Urothelium cell line (cell line): ENCODE measurements around the gene ARID1B.

ENCODE experiments used
- DNase-seq: peaks from one replicate; pipeline ENCODE4 v3.0.0; 2011; ENCODE audit warnings: low spot score, mixed read lengths
- FAIRE-seq: peaks from 2 replicates; lab custom pipeline; 2011; peaks lifted over from hg19 to GRCh38; lab: Jason Lieb, UNC

The ARID1B gene

DNA sequence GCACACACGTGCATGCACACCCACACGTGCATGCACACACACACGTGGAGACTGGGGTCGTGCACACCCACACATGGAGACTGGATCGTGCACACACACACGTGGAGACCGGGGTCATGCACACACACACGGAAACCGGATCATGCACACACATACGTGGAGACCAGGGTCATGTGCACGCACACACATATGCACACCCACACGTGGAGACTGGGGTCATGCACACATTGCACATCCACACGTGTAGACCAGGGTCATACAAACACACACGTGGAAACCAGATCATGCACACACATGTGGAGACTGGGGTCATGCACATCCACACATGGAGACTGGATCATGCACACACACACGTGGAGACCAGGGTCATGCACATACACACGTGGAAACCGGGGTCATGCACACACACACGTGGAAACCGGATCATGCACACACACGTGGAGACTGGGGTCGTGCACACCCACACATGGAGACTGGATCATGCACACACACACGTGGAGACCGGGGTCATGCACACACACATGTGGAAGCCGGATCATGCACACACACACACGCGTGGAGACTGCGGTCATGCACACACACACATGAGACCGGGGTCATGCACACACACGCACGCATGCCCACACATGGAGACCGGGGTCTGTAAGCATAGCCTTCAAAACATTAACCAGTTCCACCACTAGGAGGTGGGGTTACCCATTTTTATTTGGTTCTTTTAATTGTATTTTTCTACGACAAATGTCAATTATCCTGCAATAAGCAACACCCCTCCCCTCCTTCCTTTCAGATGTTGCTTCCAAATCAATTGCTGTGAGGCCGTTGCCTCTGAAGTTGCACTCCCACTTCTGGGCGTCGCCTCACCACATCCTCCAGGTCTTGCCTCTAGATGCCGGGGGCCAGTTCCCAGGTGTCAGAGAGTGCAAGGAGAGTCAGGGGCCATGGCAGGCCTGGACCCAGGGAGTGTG, 450.3 kb downstream of the ARID1B start:
- DNase-seq (no peak), FAIRE-seq (peak; percentile 86)

- DNase-seq (no peak), FAIRE-seq (no peak)
Observed at GRCh38 chr6:157228426-157229131, 451.4 kb downstream of the ARID1B start.

GRCh38 chr6:157229132-157229618, 452.0 kb downstream of the ARID1B start:
- DNase-seq (no peak), FAIRE-seq (no peak)

DNA sequence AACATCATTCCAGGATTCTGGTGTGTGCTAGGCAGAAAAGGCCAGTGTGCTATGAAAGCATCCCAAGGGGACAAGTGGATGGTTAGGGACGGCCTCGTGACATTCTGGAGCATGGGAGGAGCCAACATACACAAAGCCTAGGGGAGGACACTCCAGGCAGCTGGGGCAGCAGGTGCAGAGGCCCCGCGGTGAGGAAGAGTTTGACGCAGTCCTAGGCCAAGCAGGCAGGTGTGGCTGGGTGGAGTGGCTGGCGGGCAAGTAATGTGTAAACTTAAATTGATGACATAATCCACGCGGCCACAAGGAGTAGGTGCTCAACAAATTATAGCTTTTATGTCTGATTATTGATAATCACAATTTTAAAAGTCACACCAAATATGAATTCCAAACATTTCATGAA, 452.5 kb downstream of the ARID1B start:
- no peak for DNase-seq
- FAIRE-seq, result no peak

- FAIRE-seq, result no peak
- no peak for DNase-seq
Observed at GRCh38 chr6:157230910-157231309, 453.7 kb downstream of the ARID1B start.

DNA sequence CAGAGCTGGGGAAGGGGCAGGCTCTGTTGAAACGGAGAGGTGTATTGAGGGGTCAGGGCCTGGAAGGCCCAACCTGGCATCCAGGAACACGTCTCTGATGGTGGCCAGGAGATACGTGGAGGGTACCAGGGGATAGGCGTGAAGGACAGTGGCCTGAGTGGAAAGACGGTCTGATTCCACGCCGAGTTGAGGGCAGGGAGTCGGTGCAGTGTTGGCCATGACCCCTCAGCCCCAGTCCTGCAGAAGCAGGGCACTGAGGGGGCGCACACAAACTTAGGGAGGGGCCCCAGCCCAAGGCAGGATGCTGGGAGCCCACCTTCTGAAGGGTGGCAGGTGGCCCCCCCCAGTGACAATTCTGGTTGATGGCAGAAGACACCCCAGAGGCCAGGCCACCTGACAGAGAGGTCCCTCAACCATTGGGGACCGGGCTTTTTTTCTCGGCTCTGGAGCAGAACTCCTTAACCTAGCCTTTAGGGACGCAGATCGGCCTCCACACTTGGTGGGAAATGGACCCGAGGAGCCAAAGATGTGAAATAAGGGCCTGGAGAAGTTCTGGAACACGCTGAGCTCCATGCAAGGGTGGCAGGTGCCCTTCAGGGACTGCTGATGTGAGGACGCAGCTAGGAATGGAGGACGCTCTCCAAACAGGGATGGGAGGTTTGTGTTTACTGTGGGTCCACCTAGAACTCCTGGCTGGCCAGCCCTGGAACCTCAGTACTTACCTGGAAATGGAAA, 455.1 kb downstream of the ARID1B start:
- no peak for DNase-seq
- no peak for FAIRE-seq

DNA sequence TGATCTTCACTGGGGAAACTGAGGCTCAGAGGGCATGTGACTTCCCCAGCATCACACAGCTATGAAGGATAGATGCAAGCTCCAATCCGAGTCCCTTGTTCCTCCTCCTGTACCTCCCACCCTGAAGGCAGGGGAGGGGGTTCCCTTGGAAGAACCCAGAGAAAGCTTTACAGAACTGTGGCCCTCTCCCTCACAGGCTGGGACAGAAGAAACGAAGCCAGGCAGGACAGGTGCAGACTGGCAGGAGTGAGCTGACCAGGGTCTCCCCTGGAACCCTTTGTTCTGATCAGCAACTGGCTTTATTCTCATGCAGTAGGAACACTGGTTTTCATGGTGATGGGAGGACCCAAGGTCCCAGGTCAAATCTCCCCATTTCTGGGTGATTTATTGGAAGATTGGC, 456.0 kb downstream of the ARID1B start:
- FAIRE-seq (no peak), DNase-seq (no peak)

- no peak for DNase-seq
- no peak for FAIRE-seq
Observed at GRCh38 chr6:157233686-157234085, 456.5 kb downstream of the ARID1B start.

GRCh38 chr6:157235600-157236039, 458.4 kb downstream of the ARID1B start:
- FAIRE-seq, result no peak
- no peak for DNase-seq

DNA sequence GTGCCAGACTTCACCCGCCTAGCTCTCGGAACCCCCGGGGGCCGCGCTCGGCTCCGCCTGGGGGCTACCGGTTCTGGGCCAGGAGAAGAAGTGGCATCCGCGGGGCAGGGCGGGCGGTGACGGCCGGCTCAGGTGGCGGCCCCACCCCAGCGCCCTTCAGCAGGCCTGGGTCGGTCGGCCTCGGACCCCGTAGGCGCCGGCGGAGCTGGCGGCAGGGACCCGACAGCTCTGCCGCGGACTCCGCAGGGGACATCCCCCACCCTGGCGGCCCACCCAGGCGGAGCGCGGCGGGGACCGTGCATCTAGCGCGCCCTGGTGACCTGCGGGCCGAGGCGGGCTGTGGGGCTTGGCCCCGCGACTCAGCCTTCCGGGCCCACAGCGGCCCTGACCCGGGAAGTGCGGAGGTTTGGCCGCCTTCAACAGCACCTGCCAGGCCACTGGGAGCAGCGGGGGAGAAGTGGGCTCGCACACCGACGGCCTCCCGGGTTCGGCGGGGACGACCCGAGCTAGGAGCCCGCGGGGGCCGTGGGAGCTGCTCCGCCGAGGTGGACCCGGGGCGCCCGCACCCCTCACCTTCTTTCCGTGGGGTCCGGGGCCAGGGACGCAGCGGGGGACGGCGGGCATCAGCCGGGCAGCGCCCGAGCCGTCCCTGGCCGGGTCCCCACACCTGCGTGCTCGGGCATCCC, 459.0 kb downstream of the ARID1B start:
- FAIRE-seq, result no peak
- DNase-seq, result no peak

DNA sequence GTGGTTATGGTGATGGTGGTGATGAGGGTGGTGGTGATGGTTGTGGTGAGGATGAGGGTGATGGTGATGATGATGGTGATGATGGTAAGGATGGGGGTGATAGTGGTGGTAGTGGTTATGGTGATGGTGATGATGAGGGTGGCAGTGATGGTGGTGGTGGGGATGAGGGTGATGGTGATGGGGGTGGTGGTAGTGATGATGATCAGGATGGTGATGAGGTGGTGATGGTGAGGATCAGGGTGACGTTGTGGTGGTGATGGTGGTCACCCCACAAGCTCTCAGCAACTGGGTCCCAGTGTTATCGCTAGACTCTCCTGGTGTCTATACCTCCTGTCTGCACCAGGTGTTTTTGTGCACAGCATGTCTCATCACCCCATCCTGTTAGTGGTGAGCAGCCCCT, 461.2 kb downstream of the ARID1B start:
- FAIRE-seq, result no peak
- no peak for DNase-seq

GRCh38 chr6:157239148-157239547, 462.0 kb downstream of the ARID1B start:
- no peak for DNase-seq
- FAIRE-seq, result no peak

DNA sequence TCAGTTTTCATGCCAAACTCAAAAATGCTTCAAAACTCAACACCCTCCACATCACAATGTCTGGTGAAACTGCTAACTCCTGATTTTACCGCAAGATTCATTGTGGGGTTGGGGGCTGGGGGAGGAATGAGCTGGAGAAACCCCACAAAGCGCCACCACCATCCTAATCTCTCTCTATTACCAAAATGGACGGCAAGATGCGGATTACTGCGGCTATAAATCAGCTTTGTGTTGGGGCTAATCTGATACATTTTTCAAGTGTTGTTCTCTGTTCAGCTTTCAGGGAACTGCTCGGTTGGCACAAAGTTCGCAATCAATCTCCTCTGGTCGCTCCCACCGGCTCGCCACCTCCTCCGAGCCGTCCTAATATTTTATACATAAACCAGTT, 462.5 kb downstream of the ARID1B start:
- FAIRE-seq, result no peak
- no peak for DNase-seq

DNA sequence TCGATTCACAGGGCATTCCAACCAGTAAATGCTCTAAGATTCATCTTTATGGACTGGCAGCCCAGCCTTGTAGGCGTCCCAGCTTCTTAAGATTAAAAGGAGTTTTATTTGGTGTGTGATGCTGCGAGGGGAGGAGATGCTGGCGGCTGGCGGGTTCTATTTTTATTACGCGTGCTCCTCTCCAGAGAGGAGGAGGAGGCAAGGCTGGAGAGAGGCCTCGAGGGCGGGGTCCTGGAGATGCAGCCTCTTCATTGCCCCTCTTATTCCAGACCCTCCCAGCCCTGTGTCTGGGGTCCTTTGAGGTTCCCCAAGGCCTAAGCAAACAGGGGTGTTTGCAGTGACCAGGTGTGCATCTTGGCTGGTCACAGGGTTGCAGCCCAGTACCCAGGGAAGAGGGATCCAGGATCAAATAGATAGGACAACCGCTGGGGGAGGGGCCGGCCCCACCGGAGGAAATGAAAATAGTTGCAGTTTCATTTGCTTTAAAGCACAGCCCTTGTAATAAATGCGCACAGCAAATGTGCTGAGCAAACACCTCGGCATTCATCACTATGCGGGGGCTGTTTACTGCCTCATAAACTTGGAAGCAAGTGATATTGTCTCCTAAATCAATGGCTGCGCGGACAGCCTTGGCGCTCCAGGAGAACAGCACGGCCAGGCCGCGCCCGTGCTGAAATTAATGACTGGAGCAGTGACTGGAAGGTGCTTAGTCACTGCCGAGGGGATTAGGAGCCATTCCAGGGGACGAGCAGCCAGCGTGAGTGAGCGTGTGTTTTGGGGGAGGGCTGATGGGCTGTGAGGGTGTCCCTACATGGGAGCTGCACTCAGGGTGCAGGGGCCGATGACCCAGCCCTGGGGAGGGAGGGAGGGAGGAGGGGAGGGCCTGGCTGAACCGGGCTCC, 463.1 kb downstream of the ARID1B start:
- DNase-seq, result peak; percentile 68
- FAIRE-seq, result peak; percentile 72

- FAIRE-seq, result no peak
Observed at GRCh38 chr6:157240960-157241311, 463.8 kb downstream of the ARID1B start.

GRCh38 chr6:157242791-157243190, 465.6 kb downstream of the ARID1B start:
- FAIRE-seq (no peak), DNase-seq (no peak)

More at GRCh38 chr6:157240960-157241311, 463.8 kb downstream of the ARID1B start:
- no peak for DNase-seq

GRCh38 chr6:157244175-157244574, 467.0 kb downstream of the ARID1B start:
- FAIRE-seq (no peak), DNase-seq (no peak)

DNA sequence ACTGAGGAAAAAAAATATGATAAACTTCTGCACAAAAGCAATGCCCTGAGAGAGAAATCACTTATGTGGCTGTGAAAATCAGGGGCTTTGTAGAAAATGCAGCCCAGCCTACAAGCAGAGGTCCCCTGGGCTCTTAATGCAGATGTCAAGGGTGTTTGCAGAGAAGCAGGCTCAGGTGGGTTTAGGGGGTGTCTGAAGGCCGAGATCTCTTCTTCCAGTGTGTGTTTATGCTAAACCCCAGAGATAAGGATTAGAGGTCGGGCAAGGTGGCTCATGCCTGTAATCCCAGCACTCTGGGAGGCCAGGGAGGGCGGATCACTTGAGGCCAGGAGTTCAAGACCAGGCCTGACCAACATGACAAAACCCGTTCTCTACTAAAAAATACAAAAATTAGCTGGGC, 467.6 kb downstream of the ARID1B start:
- FAIRE-seq, result no peak
- no peak for DNase-seq

GRCh38 chr6:157245436-157245835, 468.3 kb downstream of the ARID1B start:
- FAIRE-seq (no peak), DNase-seq (no peak)
